DMS79 treated with DMSO at 0.1 percent for 48 hours (cell line): Measurements from ENCODE around the gene RAD51B.

Experiments used
- DNase-seq: peaks from one replicate; lab custom pipeline; 2025; lab: John Stamatoyannopoulos, UW

RAD51B gene

DNA sequence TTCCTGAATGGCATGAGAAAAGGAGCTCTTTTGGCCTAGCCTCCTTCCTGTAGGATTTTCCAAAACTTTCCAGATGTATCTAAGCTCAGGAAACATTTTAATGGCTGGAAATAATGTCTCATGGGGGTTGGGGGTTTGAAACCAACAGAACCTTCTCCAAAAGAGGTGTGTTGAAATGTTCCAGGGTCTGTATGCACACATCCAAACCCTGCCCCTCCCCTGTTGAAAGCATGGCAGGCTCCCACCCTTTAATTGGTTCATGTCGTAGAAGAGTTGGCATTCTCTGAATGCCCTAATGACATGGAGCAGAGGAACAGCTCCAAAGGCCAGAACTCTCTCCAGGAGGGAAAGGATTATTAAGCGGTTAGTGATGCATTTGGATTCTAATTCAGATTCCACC, 620.1 kb downstream of the RAD51B start:
- DNase-seq: no peak

DNA sequence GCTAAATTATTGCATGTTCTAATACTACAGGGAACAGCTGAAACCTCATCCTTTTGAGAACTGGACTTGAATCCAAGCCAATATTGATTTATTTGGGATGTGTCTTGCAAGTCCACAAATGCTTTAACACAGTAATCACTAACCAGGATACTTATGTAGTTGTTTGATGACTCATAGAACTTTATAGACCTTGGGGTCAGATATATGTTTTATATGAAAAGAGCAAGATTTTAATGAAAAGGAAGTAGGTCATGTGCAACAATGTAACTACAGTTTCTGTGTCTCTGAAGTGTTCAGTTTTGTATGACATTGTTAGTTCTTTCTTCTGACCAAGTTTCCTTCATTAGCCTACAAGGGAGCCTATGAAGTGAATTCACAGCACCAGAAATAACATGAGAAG, 621.2 kb downstream of the RAD51B start:
- DNase-seq: no peak

DNA sequence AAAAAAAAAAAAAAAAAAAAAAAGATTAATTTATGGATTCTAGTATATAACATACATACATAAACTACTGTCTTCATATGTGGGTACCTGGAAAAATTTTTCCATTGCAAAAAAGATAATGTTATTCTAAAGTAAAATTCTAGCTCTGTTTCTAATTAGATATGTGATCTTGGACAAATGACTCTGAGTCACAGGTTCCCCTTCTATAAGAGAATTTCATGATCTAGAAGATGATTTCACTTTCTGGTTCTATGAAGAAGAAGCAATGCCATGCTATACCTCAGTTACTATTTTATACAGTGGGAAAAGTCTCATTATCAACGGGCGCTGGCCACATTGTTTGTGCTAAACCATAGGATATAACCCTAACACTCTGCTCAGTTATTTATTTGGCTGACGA, 622.0 kb downstream of the RAD51B start:
- no peak for DNase-seq

DNA sequence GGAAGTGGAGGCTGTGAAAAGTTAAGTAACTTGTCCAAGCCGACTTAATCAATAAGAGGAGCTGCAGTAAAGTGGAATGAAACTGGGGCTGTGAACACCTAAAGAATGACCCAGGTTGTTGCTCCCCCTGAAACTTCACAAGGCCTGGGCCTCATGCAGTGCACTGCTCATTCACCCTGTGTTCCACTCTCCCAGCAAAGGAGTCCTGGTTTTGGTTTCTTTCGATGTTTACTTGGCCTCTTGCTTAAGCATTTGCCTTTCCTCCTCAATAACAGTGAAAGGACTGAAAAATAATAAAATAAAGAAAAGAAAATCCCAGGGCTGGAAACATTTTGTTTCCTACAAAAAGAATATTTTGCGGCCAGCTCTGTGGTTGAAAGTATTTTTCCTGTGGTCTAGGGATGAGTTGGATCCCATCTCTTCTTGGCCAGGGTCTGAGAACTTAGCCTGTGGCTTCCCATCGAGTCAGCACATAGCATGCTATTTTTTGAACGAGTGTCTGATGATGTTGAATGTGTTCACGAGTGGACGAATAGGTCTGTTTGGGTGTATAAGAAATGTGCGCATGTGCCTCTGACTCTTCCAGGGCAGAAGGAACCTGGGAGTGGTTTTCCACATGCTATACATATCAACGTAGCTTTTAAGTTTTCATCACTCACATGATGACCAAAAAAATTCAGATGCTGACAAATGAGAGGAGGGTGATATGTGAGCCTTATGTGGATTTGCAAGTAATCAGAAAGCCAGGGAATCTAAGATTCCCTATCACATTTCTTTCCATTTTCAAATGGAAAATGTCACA, 623.5 kb downstream of the RAD51B start:
- DNase-seq: no peak

DNA sequence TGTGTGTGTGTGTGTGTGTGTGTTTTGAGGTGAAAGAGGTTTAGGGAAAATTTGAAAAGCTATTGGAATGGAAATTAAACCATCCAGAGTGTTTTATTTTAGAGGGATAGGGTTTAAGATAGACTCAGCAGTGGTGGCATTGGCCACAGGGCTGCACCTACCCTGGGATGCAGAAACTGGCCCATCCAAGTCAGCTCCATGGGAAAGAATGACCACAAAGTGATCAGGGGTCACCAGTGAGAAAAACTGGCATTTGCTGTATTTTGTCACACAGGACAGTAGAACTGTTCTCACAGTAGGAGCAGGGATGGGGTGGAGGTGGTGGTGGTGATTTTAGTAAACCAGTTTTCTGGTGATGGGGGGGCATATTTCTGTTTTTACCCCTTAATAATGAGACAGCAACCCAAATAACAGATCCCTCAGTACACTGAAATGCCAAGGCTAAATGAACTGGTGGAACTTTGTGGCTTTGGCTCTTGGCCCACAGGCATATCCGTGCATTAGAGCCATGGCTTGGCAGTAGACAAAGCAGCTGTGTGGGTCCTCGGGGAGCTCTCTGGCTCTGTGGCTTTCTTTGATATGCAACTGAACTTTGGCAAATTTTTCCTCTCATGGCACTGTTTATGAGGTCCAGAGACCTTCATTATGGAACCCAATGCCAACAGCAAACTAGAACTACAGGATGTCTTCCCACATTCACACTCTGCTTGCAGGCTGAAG, 625.0 kb downstream of the RAD51B start:
- DNase-seq: peak; percentile 98

DNA sequence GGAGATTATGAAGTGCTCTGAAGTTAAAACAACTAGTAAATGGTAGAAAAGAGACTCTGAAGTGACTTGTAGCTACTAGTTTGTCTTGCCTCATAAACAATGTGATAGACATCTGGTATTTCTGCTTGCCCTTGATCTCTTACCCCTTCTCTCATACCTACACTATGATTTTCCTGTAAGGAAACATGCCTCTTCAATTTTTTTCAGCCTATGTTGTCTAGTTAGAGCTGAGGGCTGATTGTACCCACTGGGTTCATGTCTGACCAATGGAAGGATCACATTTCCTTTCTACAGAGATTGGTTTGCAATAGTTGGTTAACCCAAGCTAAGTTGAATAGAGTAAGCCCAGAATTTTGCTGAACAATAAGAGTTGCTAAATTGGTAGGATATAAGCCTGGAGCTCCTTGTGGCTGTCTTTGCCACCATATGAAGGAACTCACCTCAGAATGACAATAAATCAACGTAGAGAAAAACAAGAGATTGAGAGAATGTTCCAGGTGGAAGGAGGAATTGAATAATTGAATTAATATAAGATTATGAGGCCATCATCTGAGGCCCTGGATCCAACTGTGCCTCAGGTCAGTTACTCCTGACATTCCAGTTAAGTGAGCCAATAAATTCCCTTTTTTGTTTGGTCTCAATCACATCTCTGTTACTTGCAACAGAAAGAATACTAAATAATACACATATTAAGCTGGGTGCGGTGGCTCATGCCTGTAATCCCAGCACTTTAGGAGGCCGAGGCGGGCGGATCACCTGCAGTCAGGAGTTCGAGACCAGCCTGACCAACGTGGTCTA, 626.9 kb downstream of the RAD51B start:
- no peak for DNase-seq

DNA sequence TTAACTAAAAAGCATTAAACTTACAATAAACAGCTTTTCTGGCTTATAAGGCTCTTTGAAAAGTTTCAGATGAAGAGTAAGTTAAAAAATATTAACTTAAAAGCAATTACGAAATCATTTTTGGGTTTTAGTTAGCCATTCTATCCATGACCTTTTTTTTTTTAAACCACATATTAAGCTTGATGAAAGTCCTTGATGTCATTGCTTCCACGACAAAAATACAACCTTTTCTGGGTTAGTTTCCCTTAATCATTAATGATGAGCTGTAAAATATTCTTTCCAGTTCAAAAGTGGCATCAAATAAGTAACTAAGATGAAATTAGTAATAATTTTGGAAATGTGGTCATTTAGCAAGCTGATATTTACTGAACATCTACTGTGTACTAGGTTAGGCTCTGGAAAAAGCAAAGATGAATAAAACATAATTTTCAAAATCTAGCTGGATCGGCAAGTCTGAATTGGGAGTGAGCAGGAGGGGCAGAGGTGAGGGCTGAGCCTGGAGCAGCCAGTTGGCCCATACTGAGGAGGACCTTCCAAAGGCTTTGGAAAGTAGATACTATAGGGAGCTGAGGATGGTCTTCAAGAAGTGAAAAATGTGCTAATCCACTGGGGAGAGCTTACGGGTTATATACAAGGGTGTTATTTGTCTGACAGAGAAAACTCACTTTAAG, 628.1 kb downstream of the RAD51B start:
- no peak for DNase-seq

DNA sequence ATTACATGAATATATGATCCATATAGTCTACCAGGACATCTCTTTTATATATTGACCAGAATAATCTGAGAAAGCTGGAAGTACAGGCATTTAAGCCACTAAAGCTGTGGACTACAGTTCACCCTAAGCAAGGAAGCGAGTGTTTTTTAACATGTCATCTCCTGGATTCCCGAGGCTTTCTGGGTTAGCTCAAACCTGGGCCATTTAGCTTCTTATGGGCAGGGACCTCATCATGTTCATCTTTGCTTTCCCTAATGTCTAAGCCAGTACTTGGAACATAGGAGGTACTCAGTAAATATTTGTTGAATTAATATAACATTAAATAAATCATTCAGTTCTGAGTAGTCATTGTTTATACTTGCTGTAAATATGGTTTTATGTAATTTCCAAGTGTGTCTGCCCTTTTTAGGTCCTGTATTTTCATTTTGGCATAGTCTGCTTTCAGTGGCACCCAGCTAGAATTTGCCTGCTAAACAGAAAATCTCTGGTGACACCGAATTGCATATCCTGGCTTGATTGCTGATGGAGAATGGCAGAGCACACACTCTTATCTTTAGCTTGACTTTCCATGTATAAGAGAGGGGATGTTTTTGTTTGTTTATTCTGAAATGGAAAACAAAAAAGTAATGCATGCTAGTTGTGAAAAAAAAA, 628.8 kb downstream of the RAD51B start:
- DNase-seq: no peak

DNA sequence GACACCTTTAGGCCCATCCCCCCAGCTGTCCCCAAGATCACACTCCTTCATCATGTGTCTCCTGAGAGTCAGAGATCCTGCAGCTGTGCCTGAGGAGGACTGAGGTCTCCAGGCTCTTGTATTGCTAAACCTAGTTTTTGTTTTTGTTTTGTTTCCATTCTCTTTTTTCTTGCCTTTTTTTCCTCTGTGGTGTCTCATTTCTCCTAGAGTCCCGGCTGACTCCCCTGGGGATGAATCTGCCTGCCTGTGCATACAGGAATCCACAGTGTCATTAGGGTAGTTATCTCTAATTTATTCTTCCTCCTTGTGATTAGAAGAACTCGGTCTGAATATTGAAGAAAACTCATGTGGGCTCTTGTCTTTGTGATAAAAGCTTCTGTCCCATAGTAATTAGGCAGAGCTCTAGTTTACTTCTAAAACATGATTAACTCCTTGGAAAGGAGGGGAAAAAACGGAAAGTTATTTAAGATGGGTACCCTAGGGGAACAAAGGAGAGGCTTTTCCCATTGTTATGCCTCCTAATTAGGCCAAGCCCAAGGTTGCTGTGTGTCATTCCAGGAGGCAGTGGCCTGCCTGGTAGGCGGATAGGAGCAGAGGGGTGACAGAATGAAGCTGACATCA, 630.1 kb downstream of the RAD51B start:
- DNase-seq: no peak

DNA sequence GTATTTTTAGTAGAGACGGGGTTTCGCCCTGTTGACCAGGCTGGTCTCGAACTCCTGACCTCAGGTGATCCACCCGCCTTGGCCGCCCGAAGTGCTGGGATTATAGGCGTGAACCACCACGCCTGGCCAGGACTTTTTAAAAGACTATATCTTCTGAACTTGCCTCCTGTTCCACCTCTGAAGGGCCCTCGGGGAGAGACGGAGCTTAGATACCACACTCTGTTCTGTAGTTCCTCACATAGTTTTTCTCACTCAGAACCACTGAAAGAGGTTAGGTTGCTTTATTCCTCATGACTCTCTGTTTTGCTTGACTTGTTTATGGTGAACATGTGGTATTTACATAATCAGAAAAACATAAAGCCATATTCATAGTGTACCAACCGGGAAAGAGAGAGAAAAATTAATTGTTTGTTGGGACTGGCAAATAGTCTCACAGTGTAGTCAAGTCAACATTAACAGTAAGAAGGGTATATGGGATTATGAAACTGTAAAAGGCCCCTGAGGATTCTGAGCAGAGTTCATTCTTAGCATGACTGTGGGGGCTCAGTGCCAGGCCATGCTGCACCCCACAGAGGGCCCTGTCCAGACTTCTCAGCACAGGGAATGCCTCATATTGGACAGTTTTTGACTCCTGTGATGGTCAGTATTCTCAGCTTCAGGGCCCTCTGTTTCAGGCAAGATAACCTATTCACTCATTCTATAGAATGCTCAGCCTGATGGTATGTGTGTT, 631.0 kb downstream of the RAD51B start:
- no peak for DNase-seq

DNA sequence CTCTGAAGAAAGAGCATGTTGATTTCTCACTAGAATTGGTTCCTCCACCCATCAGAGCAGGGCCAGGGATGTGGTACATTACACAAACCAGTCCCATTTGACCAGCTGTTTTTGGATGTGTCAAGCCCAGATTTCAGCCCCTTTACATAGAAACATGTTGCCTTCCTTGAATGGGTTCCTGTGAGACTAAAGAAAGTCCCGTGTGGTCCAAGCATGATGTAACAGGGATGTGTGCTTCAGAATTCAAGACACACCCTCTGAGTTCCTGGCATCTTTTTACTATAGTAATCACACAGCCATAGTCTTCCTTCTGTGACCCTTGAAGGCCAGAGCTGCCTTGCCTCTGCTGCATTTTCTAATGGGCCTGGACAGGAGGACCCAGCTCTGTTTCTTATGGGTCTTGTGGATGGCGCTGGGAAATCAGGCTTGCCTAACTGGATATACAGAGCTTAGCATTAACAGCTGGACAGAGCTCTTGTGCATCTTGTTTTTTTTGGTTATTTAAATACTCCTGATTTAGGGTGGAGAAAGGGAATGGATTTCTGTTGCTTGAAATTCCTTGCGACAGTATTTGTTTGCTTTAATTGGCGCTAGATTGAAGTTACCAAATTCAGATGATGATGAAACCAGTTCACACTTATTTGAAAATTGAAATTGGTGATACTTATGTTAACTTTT, 632.3 kb downstream of the RAD51B start:
- DNase-seq: no peak

DNA sequence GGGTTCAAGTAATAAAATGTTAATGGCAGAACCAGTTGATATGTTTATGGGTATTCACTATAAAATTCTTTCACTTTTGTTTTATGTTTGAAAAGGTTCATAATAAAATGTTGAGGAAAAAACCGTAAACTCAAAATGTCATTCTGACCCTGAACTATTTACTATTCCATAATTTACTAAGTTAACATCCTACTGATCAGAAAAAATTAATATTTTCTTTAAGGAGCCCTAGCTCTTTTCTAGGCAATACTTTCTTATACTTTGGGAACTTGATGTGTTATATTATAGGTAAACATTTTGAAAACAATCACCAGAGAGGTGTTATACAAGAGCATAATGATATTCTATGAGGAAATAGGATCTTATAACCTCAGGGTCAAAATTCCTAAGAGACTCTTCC, 638.7 kb downstream of the RAD51B start:
- DNase-seq: no peak

DNA sequence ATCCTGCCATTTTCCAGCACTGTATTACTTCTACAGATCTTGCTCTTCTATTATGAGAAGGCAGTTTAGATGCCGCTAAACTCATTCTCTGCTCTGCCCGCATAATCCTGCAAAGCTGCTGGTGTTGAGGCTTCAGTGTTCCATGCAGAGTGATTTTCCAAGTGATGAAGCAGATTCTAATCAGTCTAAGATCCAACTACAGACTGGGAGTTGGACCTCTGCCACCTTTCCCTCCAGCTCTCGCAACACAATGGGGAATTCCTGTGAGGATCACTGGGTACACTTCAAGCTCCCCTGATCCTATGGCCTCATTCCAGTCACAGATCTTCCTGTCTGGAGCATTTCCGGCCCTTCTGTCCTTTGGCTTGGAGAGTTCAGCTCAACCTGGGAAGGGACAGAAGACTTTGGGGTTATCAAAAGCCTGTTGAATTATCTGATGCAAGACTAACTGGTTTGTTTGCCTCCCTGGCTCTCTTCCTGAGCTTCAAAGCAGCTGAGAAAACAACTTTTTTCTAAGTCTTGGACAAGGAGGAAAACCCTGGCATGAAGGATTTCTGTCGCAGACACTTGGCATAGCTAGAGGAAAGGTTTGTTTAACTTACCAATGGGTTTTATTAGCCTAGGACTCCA, 639.4 kb downstream of the RAD51B start:
- peak; percentile 97 for DNase-seq

DNA sequence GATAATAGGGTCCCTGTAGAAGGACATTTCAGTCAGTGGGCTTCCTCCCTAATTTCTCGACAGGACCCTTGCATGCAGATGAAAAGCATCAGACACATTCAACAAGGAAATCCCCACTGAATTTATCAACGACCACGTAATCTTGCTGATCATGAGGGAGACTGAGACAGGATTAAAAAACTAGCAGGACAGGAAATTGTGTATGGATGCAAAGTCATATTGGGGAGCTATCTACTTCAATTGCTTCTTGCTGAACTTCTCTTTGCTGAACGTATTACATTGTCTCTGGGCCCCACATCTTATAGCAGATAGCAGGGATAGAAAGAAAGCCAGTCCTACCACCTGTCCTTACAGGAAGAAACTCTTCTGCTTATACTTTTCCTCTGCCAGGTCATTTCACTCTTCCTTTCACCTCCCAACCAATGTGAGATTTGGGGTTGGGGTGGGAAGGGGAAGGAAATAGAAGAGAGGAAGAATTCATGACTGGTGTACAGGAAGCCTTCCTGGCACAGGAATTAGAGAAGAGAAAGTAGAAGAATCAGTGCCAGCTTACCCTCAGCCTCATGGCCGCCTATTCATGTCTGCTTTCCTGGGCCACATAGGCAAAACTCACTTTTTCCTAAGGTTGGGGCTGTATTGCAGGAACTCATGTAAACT, 640.0 kb downstream of the RAD51B start:
- DNase-seq: peak; percentile 87

DNA sequence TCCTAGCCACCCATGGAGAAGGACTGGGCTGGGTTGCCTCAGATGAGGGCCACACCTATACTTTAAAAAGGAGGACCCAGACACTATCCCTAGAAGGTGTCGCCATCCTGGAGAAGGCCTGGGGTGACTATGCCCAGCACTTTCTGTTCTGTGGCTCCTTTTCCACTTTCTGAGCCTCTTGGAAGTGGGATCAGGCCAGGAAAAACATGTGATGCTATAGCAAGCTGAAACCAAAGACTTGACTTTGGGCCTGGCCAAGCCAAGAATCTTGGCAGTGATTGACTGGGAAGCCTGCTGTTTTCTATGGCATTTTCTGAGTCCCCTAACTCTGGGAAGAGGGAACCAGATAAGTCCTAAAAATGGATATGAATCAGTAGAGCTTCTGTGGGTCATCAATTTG, 641.0 kb downstream of the RAD51B start:
- no peak for DNase-seq

DNA sequence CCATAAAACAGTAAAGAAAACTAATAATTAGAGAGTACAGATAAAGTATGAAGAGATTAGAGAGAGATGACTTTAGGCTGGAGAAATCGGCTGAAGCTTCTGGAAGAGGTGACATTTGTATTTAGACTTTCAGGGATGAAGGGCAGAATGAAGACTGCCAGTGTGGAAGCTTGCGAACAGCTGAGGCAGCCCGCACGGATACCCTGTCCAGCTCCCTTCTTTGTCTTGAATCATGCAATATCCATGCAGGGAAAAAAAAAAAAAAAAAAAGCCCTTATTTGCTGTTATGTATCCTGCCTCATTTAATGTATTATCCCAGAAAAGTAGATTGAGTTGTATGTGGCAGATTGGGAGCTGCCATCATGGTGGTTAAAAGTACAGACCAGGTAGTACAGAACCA, 641.5 kb downstream of the RAD51B start:
- no peak for DNase-seq

DNA sequence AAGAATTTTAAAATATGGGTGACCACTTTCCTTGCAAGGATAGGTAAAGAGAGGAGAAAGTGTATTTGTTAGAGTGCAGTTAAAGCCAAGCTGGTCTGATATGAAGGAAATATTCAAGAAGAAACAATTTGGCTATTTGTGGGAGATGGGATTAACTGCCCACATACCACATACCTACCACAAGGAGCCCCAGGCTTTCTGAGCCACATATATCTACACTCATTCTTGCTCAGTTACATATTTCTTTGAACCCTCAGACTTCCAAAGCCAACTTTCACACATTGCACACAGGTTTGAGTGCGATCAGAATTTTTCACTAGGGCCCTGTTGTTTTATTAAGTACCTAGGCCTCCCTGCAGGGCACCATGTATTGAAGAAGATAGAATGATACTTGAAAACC, 643.1 kb downstream of the RAD51B start:
- DNase-seq: no peak

DNA sequence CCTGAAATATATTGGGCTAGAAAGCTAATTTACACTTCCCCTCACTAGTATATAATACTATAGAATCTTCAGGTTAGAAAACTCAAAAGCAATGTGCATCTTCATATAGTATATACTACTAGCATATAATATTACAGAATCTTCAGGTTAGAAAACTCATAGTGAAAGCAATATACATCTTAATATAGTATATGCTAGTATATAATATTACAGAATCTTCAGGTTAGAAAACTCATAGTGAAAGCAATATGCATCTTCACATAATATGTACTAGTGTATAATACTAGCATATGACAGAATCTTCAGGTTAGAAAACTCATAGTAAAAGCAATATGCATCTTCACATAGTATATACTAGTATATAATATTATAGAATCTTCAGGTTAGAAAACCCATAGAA, 643.7 kb downstream of the RAD51B start:
- DNase-seq: no peak
